ENCODE data around the gene POLR3A.

DNA sequence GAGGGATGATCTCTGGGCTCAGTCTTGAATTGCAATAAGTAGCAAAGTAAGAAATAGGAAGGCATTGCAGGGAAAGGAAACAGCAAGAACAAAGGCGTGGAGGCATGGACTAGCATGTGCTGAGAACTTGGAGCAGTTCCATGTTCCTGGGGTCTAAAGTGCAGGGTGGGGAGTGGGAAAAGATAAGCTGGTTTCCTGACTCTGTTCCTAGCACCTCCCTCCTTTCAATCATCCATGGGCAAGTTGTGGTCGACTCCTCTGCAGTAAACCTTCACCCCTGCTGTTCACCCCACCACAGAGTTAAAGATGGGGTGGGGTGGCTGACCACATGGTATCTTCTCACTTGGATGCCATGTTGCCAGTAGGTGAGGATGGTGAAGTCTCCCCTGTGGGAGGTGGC, 33.9 kb upstream of the POLR3A start:
- TF ChIP-seq MTF1 (CRISPR knock-in tag; IDR thresholded peaks at IDR 0.05) (no peak), SRF (IDR thresholded peaks at IDR 0.05; ENCODE audit: low read depth, low read length) (no peak), ELF1 (CRISPR knock-in tag; IDR thresholded peaks at IDR 0.05) (no peak), MAX (IDR thresholded peaks at IDR 0.05) (no peak), BORCS8-MEF2B (CRISPR knock-in tag; IDR thresholded peaks at IDR 0.05) (no peak), RAD21 (CRISPR knock-in tag; IDR thresholded peaks at IDR 0.05) (no peak), FOXA1 (IDR thresholded peaks at IDR 0.05) (no peak), FOXA1 (CRISPR knock-in tag; IDR thresholded peaks at IDR 0.05) (no peak), CTCF (CRISPR knock-in tag; IDR thresholded peaks at IDR 0.05) (no peak), ZBTB43 (CRISPR knock-in tag; conservative IDR thresholded peaks at IDR 0.05) (no peak), TCF12 (IDR thresholded peaks at IDR 0.05) (no peak), TCF12 (CRISPR knock-in tag; IDR thresholded peaks at IDR 0.05) (no peak), MEIS1 (CRISPR knock-in tag; IDR thresholded peaks at IDR 0.05; ENCODE audit: borderline replicate concordance) (no peak)
- TF ChIP-seq, protein P1, sequence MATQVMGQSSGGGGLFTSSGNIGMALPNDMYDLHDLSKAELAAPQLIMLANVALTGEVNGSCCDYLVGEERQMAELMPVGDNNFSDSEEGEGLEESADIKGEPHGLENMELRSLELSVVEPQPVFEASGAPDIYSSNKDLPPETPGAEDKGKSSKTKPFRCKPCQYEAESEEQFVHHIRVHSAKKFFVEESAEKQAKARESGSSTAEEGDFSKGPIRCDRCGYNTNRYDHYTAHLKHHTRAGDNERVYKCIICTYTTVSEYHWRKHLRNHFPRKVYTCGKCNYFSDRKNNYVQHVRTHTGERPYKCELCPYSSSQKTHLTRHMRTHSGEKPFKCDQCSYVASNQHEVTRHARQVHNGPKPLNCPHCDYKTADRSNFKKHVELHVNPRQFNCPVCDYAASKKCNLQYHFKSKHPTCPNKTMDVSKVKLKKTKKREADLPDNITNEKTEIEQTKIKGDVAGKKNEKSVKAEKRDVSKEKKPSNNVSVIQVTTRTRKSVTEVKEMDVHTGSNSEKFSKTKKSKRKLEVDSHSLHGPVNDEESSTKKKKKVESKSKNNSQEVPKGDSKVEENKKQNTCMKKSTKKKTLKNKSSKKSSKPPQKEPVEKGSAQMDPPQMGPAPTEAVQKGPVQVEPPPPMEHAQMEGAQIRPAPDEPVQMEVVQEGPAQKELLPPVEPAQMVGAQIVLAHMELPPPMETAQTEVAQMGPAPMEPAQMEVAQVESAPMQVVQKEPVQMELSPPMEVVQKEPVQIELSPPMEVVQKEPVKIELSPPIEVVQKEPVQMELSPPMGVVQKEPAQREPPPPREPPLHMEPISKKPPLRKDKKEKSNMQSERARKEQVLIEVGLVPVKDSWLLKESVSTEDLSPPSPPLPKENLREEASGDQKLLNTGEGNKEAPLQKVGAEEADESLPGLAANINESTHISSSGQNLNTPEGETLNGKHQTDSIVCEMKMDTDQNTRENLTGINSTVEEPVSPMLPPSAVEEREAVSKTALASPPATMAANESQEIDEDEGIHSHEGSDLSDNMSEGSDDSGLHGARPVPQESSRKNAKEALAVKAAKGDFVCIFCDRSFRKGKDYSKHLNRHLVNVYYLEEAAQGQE (IDR thresholded peaks at IDR 0.05; ENCODE audit: borderline replicate concordance in 1 of 2, low read depth in 1 of 2, low read length in 2 of 2), result no peak
